HepG2 (cell line): ENCODE measurements around the gene ASF1B. TPM values are rescaled to one million over a fixed set of nuclear protein-coding genes. Genes with fewer than 3 reads are reported as not detected.

Experiments used
- FOXJ3 ChIP-seq: sonication (generic); formaldehyde crosslinking; IDR thresholded peaks from 2 replicates; pipeline ENCODE4 v1.4.0; 2020; ENCODE audit warnings: missing genetic modification reagents, mild to moderate bottlenecking, borderline replicate concordance
- HDAC6 ChIP-seq: fragments of 200-600 bp; sonication (generic); IDR thresholded peaks from 2 replicates; pipeline ENCODE4 v1.7.0; 2017; ENCODE audit warnings: mild to moderate bottlenecking, antibody characterized with exemption, low read length, low read depth
- PHF8 ChIP-seq: sonication (generic); formaldehyde crosslinking; IDR thresholded peaks from 2 replicates; pipeline ENCODE4 v1.5.0; 2020; ENCODE audit warnings: missing genetic modification reagents
- RARG ChIP-seq: sonication (generic); formaldehyde crosslinking; IDR thresholded peaks from 2 replicates; pipeline ENCODE4 v1.4.0; 2020; ENCODE audit warnings: low read depth, mild to moderate bottlenecking, missing genetic modification reagents
- RBFOX2 ChIP-seq: fragments of 200-400 bp; formaldehyde crosslinking; IDR thresholded peaks from 2 replicates; pipeline ENCODE4 v1.6.1; 2017; ENCODE audit warnings: low read depth, mild to moderate bottlenecking, low read length
- RBM39 ChIP-seq: fragments of 200-400 bp; formaldehyde crosslinking; IDR thresholded peaks from one replicate; pipeline ENCODE4 v1.6.1; 2018; ENCODE audit warnings: antibody characterized with exemption, mild to moderate bottlenecking, low read depth, low read length; ENCODE audit not compliant: poor library complexity, severe bottlenecking
- SAP130 ChIP-seq: IDR thresholded peaks from 2 replicates; pipeline ENCODE4 v1.6.1; 2016; ENCODE audit warnings: low read depth
- TBX2 ChIP-seq: sonication (generic); formaldehyde crosslinking; IDR thresholded peaks from 2 replicates; pipeline ENCODE4 v1.5.0; 2020; ENCODE audit warnings: missing genetic modification reagents, mild to moderate bottlenecking, borderline replicate concordance
- ZKSCAN5 ChIP-seq: sonication (generic); formaldehyde crosslinking; IDR thresholded peaks from 2 replicates; pipeline ENCODE4 v1.5.1; 2020; ENCODE audit warnings: mild to moderate bottlenecking, missing genetic modification reagents
- ZNF10 ChIP-seq: sonication (generic); formaldehyde crosslinking; IDR thresholded peaks from 2 replicates; pipeline ENCODE4 v1.4.0; 2020; ENCODE audit warnings: mild to moderate bottlenecking, low read depth, missing genetic modification reagents, borderline replicate concordance
- ZNF350 ChIP-seq: sonication (generic); formaldehyde crosslinking; IDR thresholded peaks from 2 replicates; pipeline ENCODE4 v1.4.0; 2020; ENCODE audit warnings: mild to moderate bottlenecking, low read depth, missing genetic modification reagents, borderline replicate concordance
- ZNF496 ChIP-seq: sonication (generic); formaldehyde crosslinking; IDR thresholded peaks from 2 replicates; pipeline ENCODE4 v1.8.1; 2023; ENCODE audit warnings: mild to moderate bottlenecking, moderate library complexity, missing genetic modification reagents; ENCODE audit not compliant: insufficient replicate concordance
- ZNF589 ChIP-seq: sonication (generic); formaldehyde crosslinking; conservative IDR thresholded peaks from 2 replicates; pipeline ENCODE4 v1.8.0; 2022; ENCODE audit warnings: mild to moderate bottlenecking, moderate library complexity, missing genetic modification reagents
- ZNF609 ChIP-seq: sonication (generic); formaldehyde crosslinking; IDR thresholded peaks from 2 replicates; pipeline ENCODE4 v1.4.0; 2020; ENCODE audit warnings: mild to moderate bottlenecking, missing genetic modification reagents, borderline replicate concordance
- polyA plus RNA-seq, 8 experiments: library from polyadenylated mRNA; depleted of rRNA in 3 of 8; stranded (reverse) in 7 of 8; unstranded in 1 of 8; fragments of >200 nt; fragmentation: Illumina TruSeq in 4 of 8; extraction: Trizol in 4 of 8; gene quantifications; 2 replicates each; pipeline versions ENCODE4 v1.2.1 to v1.2.3, GENCODE V29; 2011 to 2016; ENCODE audit warnings: low read depth in 4 of 8, missing spikeins in 1 of 8, mixed read lengths in 1 of 8; ENCODE audit not compliant: insufficient read depth in 1 of 8
- total RNA-seq, 5 experiments: library from RNA; depleted of rRNA; stranded (reverse); fragments of >200 nt; fragmentation: Illumina TruSeq; extraction: Trizol; gene quantifications; 2 replicates each; pipeline ENCODE4 v1.2.3, GENCODE V29; 2016; ENCODE audit warnings: low read depth in 1 of 5
- TF ChIP-seq, protein P1 (sequence below): sonication (generic); formaldehyde crosslinking; IDR thresholded peaks from 2 replicates; pipeline ENCODE4 v1.4.0; 2020; ENCODE audit warnings: missing genetic modification reagents, borderline replicate concordance
- TF ChIP-seq, protein P2 (sequence below): fragments of 450-650 bp; IDR thresholded peaks from 2 replicates; pipeline ENCODE4 v1.6.1; 2016
- TF ChIP-seq, protein P3 (sequence below): sonication (generic); formaldehyde crosslinking; IDR thresholded peaks from 2 replicates; pipeline ENCODE4 v1.9.0; 2022; ENCODE audit warnings: missing genetic modification reagents, mild to moderate bottlenecking, borderline replicate concordance

ASF1B gene
- total and polyA plus RNA-seq, 2 of the 13 experiments (the other 11 are each of a cell fraction or from before 2014, with no cell fraction given), result 18.2 to 24.8 TPM

DNA sequence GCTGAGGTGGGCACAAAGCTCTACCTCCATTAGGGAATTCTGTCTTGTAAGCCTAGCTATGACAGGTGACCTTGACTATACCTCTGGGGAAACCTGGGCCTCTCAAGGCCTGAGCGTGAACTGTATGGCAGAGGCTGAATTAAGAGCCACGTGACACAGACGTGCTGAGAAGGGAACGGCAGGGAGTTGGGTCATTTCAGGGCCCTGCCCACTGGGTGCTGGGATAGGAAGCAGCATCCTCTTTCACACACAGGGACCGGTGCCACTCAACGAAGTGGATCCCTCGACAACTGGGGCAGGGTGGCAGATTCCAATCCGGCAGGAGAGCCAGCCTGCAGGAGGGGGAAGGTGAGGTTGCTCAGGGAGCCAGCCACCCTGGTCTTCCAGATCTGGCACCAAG, 9.2 kb downstream of the ASF1B start (continued):
- TF ChIP-seq, protein P1, sequence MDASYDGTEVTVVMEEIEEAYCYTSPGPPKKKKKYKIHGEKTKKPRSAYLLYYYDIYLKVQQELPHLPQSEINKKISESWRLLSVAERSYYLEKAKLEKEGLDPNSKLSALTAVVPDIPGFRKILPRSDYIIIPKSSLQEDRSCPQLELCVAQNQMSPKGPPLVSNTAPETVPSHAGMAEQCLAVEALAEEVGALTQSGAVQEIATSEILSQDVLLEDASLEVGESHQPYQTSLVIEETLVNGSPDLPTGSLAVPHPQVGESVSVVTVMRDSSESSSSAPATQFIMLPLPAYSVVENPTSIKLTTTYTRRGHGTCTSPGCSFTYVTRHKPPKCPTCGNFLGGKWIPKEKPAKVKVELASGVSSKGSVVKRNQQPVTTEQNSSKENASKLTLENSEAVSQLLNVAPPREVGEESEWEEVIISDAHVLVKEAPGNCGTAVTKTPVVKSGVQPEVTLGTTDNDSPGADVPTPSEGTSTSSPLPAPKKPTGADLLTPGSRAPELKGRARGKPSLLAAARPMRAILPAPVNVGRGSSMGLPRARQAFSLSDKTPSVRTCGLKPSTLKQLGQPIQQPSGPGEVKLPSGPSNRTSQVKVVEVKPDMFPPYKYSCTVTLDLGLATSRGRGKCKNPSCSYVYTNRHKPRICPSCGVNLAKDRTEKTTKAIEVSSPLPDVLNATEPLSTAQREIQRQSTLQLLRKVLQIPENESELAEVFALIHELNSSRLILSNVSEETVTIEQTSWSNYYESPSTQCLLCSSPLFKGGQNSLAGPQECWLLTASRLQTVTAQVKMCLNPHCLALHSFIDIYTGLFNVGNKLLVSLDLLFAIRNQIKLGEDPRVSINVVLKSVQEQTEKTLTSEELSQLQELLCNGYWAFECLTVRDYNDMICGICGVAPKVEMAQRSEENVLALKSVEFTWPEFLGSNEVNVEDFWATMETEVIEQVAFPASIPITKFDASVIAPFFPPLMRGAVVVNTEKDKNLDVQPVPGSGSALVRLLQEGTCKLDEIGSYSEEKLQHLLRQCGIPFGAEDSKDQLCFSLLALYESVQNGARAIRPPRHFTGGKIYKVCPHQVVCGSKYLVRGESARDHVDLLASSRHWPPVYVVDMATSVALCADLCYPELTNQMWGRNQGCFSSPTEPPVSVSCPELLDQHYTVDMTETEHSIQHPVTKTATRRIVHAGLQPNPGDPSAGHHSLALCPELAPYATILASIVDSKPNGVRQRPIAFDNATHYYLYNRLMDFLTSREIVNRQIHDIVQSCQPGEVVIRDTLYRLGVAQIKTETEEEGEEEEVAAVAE (CRISPR knock-in tag), result no peak
- TF ChIP-seq RBM39 (no peak), ZNF589 (CRISPR knock-in tag) (no peak), FOXJ3 (CRISPR knock-in tag) (no peak), SAP130 (CRISPR knock-in tag) (0 out of 2 replicates have a peak, but pooled peaks have one; percentile 26), ZNF609 (no peak), HDAC6 (no peak), ZNF496 (CRISPR knock-in tag) (no peak), ZNF10 (CRISPR knock-in tag) (no peak), PHF8 (CRISPR knock-in tag) (no peak), RARG (CRISPR knock-in tag) (no peak), RBFOX2 (no peak), ZKSCAN5 (CRISPR knock-in tag) (no peak), ZNF350 (CRISPR knock-in tag) (no peak), TBX2 (CRISPR knock-in tag) (no peak)
- TF ChIP-seq, protein P2, sequence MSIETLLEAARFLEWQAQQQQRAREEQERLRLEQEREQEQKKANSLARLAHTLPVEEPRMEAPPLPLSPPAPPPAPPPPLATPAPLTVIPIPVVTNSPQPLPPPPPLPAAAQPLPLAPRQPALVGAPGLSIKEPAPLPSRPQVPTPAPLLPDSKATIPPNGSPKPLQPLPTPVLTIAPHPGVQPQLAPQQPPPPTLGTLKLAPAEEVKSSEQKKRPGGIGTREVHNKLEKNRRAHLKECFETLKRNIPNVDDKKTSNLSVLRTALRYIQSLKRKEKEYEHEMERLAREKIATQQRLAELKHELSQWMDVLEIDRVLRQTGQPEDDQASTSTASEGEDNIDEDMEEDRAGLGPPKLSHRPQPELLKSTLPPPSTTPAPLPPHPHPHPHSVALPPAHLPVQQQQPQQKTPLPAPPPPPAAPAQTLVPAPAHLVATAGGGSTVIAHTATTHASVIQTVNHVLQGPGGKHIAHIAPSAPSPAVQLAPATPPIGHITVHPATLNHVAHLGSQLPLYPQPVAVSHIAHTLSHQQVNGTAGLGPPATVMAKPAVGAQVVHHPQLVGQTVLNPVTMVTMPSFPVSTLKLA, result no peak
- TF ChIP-seq, protein P3, sequence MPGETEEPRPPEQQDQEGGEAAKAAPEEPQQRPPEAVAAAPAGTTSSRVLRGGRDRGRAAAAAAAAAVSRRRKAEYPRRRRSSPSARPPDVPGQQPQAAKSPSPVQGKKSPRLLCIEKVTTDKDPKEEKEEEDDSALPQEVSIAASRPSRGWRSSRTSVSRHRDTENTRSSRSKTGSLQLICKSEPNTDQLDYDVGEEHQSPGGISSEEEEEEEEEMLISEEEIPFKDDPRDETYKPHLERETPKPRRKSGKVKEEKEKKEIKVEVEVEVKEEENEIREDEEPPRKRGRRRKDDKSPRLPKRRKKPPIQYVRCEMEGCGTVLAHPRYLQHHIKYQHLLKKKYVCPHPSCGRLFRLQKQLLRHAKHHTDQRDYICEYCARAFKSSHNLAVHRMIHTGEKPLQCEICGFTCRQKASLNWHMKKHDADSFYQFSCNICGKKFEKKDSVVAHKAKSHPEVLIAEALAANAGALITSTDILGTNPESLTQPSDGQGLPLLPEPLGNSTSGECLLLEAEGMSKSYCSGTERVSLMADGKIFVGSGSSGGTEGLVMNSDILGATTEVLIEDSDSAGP (CRISPR knock-in tag), result no peak
